BE2C (cell line): Measurements from ENCODE around the gene DLL4.

Source experiments
- DNase-seq: peaks from one replicate; pipeline ENCODE4 v3.0.0-alpha.2; 2020
- H3K27me3 ChIP-seq: fragments of 250-450 bp; sonication (Bioruptor Pico); 2 replicates; pipeline ENCODE4 v1.5.1; 2020; ENCODE audit warnings: mild to moderate bottlenecking
- H3K36me3 ChIP-seq: fragments of 250-450 bp; sonication (Bioruptor Pico); 2 replicates; pipeline ENCODE4 v1.5.1; 2020; ENCODE audit warnings: mild to moderate bottlenecking
- H3K4me1 ChIP-seq: fragments of 250-450 bp; sonication (Bioruptor Pico); 2 replicates; pipeline ENCODE4 v1.5.1; 2020
- H3K4me3 ChIP-seq: 2 replicates; pipeline ENCODE4 v1.5.1; 2011; ENCODE audit warnings: low read depth, low read length
- H3K9me3 ChIP-seq: fragments of 250-450 bp; sonication (Bioruptor Pico); 2 replicates; pipeline ENCODE4 v1.5.1; 2020
- TF ChIP-seq, protein P1 (sequence below): IDR thresholded peaks from 2 replicates; pipeline ENCODE4 v1.5.1; 2012; ENCODE audit warnings: mild to moderate bottlenecking, low read depth, low read length

The DLL4 gene

GRCh38 chr15:40933517-40933902 lies 4.4 kb downstream of the DLL4 start:
- Histone ChIP-seq H3K4me3 (no peak overlapping the region), H3K4me1 (no peaks in the 10 kb centered on the region), H3K27me3 (peaks cover 29% of the 10 kb centered on the region), H3K36me3 (no peaks in the 10 kb centered on the region), H3K9me3 (no peaks in the 10 kb centered on the region)
- no peak for DNase-seq
- TF ChIP-seq, protein P1, sequence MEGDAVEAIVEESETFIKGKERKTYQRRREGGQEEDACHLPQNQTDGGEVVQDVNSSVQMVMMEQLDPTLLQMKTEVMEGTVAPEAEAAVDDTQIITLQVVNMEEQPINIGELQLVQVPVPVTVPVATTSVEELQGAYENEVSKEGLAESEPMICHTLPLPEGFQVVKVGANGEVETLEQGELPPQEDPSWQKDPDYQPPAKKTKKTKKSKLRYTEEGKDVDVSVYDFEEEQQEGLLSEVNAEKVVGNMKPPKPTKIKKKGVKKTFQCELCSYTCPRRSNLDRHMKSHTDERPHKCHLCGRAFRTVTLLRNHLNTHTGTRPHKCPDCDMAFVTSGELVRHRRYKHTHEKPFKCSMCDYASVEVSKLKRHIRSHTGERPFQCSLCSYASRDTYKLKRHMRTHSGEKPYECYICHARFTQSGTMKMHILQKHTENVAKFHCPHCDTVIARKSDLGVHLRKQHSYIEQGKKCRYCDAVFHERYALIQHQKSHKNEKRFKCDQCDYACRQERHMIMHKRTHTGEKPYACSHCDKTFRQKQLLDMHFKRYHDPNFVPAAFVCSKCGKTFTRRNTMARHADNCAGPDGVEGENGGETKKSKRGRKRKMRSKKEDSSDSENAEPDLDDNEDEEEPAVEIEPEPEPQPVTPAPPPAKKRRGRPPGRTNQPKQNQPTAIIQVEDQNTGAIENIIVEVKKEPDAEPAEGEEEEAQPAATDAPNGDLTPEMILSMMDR = no peak

- Histone ChIP-seq H3K4me3 (no peak overlapping the region), H3K27me3 (peaks cover 19% of the 10 kb centered on the region), H3K9me3 (no peaks in the 10 kb centered on the region), H3K4me1 (no peaks in the 10 kb centered on the region), H3K36me3 (no peaks in the 10 kb centered on the region)
- TF ChIP-seq, protein P1 = no peak
- no peak for DNase-seq
Observed at GRCh38 chr15:40934457-40934856, 5.3 kb downstream of the DLL4 start.

DNA sequence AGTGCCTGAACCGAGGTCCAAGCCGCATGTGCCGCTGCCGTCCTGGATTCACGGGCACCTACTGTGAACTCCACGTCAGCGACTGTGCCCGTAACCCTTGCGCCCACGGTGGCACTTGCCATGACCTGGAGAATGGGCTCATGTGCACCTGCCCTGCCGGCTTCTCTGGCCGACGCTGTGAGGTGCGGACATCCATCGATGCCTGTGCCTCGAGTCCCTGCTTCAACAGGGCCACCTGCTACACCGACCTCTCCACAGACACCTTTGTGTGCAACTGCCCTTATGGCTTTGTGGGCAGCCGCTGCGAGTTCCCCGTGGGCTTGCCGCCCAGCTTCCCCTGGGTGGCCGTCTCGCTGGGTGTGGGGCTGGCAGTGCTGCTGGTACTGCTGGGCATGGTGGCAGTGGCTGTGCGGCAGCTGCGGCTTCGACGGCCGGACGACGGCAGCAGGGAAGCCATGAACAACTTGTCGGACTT lies 7.1 kb downstream of the DLL4 start:
- Histone ChIP-seq H3K27me3 (peaks cover 1% of the 10 kb centered on the region; the same call in 1 of the 2 replicates), H3K4me1 (peaks cover 6% of the 10 kb centered on the region), H3K9me3 (no peaks in the 10 kb centered on the region), H3K4me3 (no peak overlapping the region), H3K36me3 (no peaks in the 10 kb centered on the region)
- TF ChIP-seq, protein P1 = no peak
- DNase-seq = no peak

DNA sequence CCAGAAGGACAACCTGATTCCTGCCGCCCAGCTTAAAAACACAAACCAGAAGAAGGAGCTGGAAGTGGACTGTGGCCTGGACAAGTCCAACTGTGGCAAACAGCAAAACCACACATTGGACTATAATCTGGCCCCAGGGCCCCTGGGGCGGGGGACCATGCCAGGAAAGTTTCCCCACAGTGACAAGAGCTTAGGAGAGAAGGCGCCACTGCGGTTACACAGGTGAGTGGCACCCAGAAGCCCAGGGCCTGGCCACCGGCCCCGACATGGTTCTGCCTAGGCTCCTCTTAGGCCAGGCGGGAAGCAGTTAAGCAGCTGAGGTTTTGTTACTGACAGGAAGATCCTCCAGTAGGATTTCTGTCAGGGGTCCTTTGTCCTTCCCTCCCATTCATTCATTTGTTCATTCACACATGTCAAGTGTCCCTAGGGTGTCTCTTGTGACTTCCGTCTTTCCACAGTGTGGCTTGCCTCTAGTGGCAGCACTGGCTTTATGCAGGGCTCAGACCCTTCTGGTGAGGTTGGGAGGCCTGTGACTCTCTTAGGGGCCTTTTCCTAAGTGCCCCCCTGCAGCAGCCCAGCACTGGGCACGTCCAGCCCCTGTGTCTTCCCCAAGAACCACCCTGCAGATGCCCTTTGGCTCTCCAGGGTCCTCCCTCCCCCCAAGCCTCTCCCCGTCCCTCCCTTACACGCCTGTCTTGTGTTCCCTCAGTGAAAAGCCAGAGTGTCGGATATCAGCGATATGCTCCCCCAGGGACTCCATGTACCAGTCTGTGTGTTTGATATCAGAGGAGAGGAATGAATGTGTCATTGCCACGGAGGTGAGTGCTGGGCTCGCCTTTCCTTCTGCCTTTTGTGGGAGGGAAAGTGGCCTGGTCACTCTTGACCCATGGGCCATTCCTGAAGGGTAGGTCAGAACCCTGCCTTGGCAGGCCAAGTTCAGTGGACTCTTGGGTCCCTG lies 7.8 kb downstream of the DLL4 start:
- Histone ChIP-seq H3K4me1 (peaks cover 7% of the 10 kb centered on the region), H3K36me3 (no peaks in the 10 kb centered on the region), H3K27me3 (no peaks in the 10 kb centered on the region), H3K9me3 (no peaks in the 10 kb centered on the region), H3K4me3 (no peak overlapping the region)
- TF ChIP-seq, protein P1 = peak; percentile 31; the same call in 1 of the 2 replicates
- DNase-seq = no peak

GRCh38 chr15:40937762-40938535 lies 8.8 kb downstream of the DLL4 start:
- Histone ChIP-seq H3K4me1 (peaks cover 7% of the 10 kb centered on the region), H3K4me3 (no peak overlapping the region), H3K9me3 (no peaks in the 10 kb centered on the region), H3K27me3 (no peaks in the 10 kb centered on the region), H3K36me3 (no peaks in the 10 kb centered on the region)
- TF ChIP-seq, protein P1 = peak; percentile 42
- DNase-seq = no peak
